ENCODE results near the gene AP1M1. TPM values are rescaled to one million over a fixed set of nuclear protein-coding genes. Genes with fewer than 3 reads are reported as not detected.

Gene AP1M1
- polyA plus RNA-seq, 3 donors: 103 to 134 (median 133) TPM

- H3K79me2 ChIP-seq (ENCODE audit: insufficient read depth, low read length): peaks cover 50% of the 10 kb centered on the region
- no peaks in the 10 kb centered on the region for H3K27me3 ChIP-seq (ENCODE audit: control insufficient read depth in 2 of 2, insufficient read depth in 2 of 2, low read length in 2 of 2)
- no peak for TF ChIP-seq CTCF (IDR thresholded peaks at IDR 0.05)
- H3K9me3 ChIP-seq (replicated peaks in 1 of 2; ENCODE audit: control insufficient read depth in 1 of 2, insufficient read depth in 1 of 2, low read length in 2 of 2): no peaks in the 10 kb centered on the region
- peaks cover 0 to 3% (median 0%) of the 10 kb centered on the region in 7 donors for H3K9me3 Mint-ChIP-seq
- H2AFZ ChIP-seq (ENCODE audit: insufficient read depth, low read depth, low read length, poor library complexity, severe bottlenecking): no peak overlapping the region
- no peak overlapping the region for H3K4me3 Mint-ChIP-seq
- no peak overlapping the region for H3K4me3 ChIP-seq (replicated peaks in 1 of 3; ENCODE audit: low read depth in 2 of 3, low read length in 3 of 3)
- peaks cover 62% of the 10 kb centered on the region for H3K4me1 Mint-ChIP-seq
- no peak overlapping the region for H3K9ac ChIP-seq (ENCODE audit: insufficient read depth, low read length, poor library complexity, severe bottlenecking)
- DNase-seq: no peak
- peak overlapping the region in 1 of 2 donors; percentile 28 for H3K27ac ChIP-seq (ENCODE audit: low read depth in 1 of 2, low read length in 2 of 2)
- peaks cover 48 to 72% of the 10 kb centered on the region in 2 donors for H3K36me3 ChIP-seq (replicated peaks in 1 of 2; ENCODE audit: control insufficient read depth in 1 of 2, insufficient read depth in 2 of 2, low read length in 2 of 2)
- no peak overlapping the region for H3K4me2 ChIP-seq (replicated peaks; ENCODE audit: extremely low read depth, low read length, poor library complexity, severe bottlenecking)
- intact Hi-C loops (cut with micrococcal nuclease): no loop called here
- peaks cover 3% of the 10 kb centered on the region for H4K20me1 ChIP-seq (ENCODE audit: insufficient read depth, low read length)
- peaks cover 0 to 2% (median 0%) of the 10 kb centered on the region in 3 donors for H3K27me3 Mint-ChIP-seq (ENCODE audit: low read depth in 3 of 3)
- H3K4me1 ChIP-seq (ENCODE audit: control insufficient read depth in 1 of 2, insufficient read depth in 2 of 2, low read length in 2 of 2): peaks cover 35 to 75% of the 10 kb centered on the region in 2 donors
- WGBS (ENCODE audit: insufficient coverage): no CpG with 5 or more reads among the region's 1 CpG
- peaks cover 56 to 79% of the 10 kb centered on the region in 2 donors for H3K36me3 Mint-ChIP-seq
- H3K27ac Mint-ChIP-seq: peak overlapping the region in 6 of 7 donors; percentile 13 to 85 (median 50)
Observed at GRCh38 chr19:16155128-16155527, 42.6 kb upstream of the AP1M1 start.

GRCh38 chr19:16156904-16157303, 40.8 kb upstream of the AP1M1 start:
- Histone ChIP-seq H4K20me1 (ENCODE audit: insufficient read depth, low read length) (peaks cover 3% of the 10 kb centered on the region), H3K9me3 (replicated peaks in 1 of 2; ENCODE audit: control insufficient read depth in 1 of 2, insufficient read depth in 1 of 2, low read length in 2 of 2) (no peaks in the 10 kb centered on the region), H3K4me2 (replicated peaks; ENCODE audit: extremely low read depth, low read length, poor library complexity, severe bottlenecking) (no peak overlapping the region), H3K9ac (ENCODE audit: insufficient read depth, low read length, poor library complexity, severe bottlenecking) (no peak overlapping the region), H3K27ac (ENCODE audit: low read depth in 1 of 2, low read length in 2 of 2) (peak overlapping the region; percentile 24 to 38), H3K27me3 (ENCODE audit: control insufficient read depth in 2 of 2, insufficient read depth in 2 of 2, low read length in 2 of 2) (no peaks in the 10 kb centered on the region), H3K4me1 (ENCODE audit: control insufficient read depth in 1 of 2, insufficient read depth in 2 of 2, low read length in 2 of 2) (peaks cover 22 to 70% of the 10 kb centered on the region in 2 donors), H3K36me3 (replicated peaks in 1 of 2; ENCODE audit: control insufficient read depth in 1 of 2, insufficient read depth in 2 of 2, low read length in 2 of 2) (peaks cover 48 to 63% of the 10 kb centered on the region in 2 donors), H2AFZ (ENCODE audit: insufficient read depth, low read depth, low read length, poor library complexity, severe bottlenecking) (no peak overlapping the region), H3K79me2 (ENCODE audit: insufficient read depth, low read length) (peaks cover 32% of the 10 kb centered on the region), H3K4me3 (replicated peaks in 1 of 3; ENCODE audit: low read depth in 2 of 3, low read length in 3 of 3) (no peak overlapping the region)
- no peak for DNase-seq
- peak overlapping the region; percentile 56 to 88 (median 74) for H3K27ac Mint-ChIP-seq
- H3K27me3 Mint-ChIP-seq (ENCODE audit: low read depth in 3 of 3): peaks cover 0 to 2% (median 0%) of the 10 kb centered on the region in 3 donors
- no peak overlapping the region for H3K4me3 Mint-ChIP-seq
- H3K4me1 Mint-ChIP-seq: peaks cover 64% of the 10 kb centered on the region
- peaks cover 0 to 3% (median 0%) of the 10 kb centered on the region in 7 donors for H3K9me3 Mint-ChIP-seq
- TF ChIP-seq CTCF (IDR thresholded peaks at IDR 0.05): no peak
- H3K36me3 Mint-ChIP-seq: peaks cover 52 to 63% of the 10 kb centered on the region in 2 donors
- intact Hi-C loops (cut with micrococcal nuclease): no loop called here
- WGBS (ENCODE audit: insufficient coverage): 10% methylated on average over 2 of the region's 6 CpGs
